NCI-H345 (cell line): ENCODE measurements around the gene PTGR3.

Source experiments
- DNase-seq: peaks from one replicate; lab custom pipeline; 2025; lab: John Stamatoyannopoulos, UW

Gene PTGR3

DNA sequence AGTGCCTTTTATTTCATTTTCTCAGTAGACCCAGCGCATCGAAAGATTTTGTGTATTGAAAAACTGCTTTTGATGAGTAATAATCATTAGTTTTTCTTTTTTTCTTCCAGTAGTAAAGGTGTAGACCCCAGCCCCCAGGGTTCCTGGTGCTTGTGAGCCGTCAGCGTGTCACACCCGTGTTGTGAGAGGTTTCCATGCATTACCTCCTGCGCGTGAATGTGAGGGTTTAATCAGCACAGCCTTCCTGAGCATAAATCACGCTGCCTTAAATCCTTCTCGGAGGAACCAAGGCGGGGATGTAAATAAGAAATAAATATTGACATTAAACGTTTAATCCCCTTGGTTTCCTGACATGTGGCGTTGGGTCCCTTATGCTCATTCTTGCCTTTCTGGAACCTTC, 26.0 kb upstream of the PTGR3 start:
- DNase-seq, result no peak

DNA sequence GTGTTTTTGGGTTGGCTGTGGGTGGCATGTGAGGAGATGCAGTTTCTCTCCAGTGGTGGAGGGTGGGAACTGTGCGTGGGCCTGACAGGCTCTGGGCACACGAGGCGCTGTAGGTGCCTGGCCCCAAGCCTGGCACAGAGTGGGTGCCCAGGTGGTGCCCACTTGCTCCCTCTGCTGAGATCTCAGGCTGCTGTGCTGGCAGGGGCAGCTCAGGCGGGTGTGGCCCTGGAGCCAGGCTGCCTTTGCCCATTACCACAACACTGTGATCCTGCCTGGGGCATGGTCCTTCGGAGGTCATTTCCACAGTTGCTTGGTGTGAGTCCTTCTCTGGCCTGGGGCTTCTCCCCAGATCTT, 22.1 kb upstream of the PTGR3 start:
- no peak for DNase-seq

DNA sequence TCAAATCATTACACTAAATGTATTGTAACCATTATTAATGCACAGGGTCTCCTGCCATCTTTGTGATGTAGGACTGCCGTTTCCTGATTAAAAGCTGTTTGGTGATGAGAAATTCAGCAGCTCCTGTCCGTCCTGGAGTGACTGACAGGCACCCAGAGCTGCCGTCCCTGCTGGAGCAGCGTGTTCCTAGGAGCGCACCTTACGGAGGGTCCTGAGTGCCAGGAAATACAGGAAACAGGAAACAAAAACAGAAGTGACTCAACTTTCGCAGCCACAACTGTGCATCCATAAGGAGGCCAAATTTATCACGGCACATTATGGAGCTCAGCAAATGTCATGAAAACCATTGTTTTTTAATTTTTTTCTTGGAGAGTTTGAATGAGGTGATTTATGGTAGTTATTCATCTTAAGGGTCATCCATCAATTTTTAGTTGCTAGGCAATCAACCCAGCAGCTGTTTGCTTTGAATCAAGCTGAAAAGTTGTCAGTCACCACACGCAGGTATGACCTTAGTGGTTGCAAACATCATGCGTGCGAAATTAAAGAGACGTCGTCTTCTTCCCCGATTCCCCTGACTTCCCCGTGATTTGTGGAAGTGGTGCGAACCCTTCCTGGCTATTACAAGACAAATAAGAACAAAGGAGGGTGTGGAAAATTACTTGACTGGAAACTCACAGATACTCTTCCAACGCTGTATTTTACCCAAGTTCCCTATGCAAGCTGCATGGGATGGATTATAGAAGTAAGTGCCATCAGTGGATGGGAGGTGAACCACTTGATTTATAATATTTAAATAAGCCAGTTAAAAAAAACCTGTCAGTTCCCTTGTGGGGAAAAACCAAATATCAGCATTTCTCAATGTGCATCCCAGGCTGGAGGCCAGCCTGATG, 21.5 kb upstream of the PTGR3 start:
- no peak for DNase-seq

DNA sequence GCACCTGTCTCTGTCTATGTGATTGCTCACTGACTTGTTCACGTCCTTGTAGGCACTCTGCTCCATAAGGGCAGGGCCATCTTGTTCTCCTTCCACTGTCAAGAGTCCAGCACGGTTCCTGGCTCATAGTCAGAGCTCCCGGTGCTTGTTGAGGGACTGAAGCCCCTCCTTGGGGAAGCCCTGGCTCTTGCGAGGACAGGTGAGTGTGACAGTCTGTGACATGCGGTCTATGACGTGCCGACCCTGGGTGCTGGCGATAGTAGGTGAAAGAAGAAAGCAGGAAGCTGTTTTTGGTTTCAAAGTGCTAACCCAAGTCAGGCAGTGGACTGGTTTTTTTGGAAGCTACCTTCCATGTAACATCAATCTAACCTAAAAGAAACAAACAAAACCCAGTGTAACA, 20.5 kb upstream of the PTGR3 start:
- DNase-seq, result no peak

DNA sequence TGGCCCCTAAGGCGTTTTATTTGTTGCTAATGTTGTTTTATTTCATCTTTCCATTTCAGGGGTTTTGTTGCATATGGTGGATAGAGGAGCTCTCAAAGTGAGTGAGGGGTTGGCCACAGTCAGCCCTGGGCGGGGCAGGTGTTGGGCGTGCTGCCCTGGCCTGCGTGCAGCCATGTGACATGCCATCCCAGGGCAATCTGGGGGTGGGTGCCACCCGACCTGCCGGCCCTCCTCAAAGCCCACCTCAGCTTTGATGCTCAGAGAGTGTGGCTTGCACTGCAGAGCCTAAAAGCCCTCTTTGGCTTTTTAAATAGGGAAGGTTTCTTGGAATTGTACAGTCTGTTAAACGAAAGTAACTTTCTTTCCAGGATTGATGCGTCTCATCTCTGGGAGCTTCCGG, 20.0 kb upstream of the PTGR3 start:
- DNase-seq, result no peak

DNA sequence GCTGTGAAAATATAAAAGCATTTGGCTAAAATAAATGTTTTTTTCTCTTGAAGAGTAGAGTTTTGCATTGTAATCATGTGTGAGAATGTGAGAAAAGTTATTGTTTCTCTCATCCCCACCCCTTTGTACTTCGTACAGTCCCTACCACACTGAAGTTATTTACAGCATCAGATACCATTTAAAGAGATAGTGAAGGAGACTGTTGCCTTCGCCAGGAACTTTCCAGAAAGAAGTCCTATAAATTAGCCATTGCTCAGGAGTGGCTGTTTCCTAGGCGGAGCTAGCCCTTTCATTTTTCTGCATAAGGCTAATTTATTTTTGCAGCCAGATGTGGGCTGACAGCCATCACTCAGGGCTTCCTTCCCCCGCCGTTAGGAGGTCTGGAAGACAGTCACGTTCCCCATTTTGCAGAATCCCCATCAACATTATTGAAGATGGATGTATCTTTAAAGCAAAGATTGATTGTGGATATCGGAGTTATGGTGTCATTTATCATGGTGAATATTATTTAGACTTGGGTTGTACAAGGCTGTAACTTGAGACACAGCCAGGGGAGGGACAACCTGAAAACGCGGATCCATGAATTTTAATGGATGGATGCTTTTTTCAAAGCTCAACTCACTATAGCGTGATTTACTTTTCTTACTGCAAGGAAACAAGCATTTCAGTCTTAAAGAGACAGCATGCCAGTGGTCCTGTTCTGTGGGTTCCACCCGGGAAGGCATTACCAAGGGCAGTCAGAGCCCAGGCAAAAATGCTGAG, 18.8 kb upstream of the PTGR3 start:
- DNase-seq, result no peak

DNA sequence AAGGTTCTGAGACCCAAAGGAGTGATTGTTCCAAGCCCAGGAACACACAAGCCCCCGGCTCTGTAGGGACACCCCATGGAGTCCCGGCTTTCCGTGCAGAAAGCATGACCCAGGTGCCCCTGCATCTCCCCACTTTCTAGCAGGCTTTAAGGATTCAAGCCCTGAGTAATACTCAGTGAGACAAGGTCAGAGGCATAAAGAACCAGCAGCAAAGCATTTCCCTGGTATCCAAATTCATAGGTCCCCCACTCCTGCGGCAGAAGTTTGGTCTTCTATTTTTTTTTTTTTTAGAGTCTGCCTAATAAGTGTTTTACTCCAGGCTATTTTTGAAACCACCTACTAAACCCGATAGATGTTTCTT, 18.0 kb upstream of the PTGR3 start:
- no peak for DNase-seq

DNA sequence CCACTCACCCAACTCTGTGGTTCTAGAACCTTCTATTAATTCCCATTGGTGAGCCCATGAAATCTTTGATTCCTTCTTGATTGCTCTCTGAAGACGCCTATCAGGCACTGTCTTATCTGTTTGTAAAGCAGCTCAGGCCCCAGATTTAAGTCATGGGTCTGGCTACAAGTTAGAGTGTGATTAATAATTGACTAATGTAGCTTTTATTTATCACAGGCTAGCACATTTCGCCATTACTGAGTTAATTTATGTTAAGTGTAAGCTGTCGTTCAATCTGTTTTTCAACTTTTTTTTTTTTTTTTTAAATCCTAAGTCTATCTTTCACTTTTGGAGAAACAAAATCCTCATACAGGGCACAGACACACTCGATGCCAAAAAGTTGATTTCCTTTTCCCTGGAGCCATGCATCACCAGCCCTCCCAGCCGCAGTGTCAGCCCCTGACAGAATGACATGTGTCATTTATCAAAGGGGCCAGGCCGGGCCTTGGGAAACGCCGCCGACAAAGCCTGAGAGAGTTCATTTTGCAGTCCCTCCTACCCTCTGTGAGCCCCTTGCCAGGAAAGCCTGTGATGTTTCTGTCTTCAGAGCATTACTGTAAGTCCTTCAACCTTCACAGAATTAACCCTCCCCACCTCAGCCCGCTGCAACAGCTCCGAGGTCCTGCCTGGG, 17.5 kb upstream of the PTGR3 start:
- no peak for DNase-seq

DNA sequence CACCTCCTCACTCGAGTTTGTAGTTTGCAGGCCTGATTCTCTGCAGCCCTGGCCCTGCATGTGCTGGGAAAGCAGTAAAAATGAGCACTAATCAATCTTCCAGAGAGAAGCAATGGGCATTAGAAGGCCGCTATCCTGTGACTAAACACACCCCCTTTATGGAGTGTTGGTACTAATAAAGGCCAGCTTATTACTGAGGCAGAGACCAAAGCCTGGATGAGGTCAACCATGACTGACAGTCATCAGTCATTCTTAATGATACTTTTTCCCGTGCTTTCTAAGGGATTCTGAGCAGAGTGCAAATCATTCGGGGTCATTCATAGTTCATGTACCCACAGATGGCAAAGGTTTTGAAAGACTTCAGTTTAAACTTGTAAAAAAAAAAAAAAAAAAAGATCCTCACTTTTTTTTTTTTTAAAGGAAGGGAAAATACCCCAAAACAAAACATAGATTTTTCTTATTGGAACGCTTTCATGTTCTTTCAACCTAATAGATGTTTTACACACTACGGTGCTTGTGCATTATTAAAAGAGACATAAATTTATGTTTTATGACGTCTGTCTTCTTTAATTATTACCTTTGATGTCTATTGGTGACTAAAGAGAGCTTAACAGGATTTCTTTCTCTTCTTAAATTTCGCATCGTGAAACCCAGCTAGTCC, 14.9 kb upstream of the PTGR3 start:
- DNase-seq, result no peak

DNA sequence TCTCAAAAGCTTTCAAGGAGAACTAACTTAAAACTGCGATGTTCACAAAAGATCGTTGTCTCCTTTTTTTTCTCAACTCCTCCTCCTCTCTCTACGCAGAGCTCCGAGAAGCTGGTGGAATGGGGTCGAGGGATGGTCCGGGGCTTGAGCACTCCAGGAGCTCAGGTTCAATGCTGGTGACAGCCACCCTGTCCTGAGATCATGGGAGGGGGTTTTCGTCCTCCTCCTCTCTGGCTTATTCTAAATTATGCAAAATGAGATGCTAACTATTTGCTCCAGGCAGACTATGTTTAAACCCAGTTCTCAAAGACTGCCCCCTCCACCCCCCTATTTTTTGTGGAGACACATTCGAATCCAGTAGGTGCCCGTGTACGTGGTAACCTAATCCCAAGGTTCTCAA, 13.5 kb upstream of the PTGR3 start:
- DNase-seq, result no peak

DNA sequence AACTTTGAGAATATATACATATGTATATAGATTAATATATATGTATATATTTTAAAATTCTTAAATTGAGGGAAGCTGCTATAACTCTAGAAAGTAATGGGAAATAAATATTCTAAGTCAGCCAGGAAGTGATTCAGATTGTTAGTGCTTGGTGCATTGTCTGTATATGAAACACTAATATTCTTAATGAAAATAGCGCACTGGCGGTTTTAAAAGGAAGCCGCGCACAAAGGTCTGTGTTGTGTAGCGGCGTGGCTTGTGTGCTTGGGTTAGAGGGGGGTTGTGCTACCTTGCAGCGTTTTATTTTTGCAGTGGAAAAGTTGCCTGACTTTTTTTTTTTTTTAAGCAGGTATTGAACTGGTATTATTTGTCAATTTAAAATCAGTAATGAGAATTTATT, 13.0 kb upstream of the PTGR3 start:
- DNase-seq, result no peak

DNA sequence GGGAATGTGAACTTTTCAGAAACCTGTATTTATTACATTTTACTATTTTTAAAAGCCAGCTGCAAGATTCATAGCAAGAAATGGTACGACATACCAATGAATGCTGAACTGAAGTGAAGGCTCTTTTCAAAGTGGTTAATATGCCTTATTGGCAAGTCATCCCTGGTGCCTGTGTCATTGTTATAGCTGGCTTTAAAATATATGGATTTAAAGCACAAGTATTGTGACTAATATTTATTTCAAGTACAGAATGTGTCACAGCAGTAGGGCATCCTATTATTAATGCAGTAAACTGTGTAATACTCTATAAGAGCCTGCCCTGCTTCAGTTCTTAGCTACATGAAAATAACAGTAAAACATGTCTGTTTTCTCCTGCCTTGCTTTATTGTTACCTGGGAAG, 12.5 kb upstream of the PTGR3 start:
- no peak for DNase-seq

DNA sequence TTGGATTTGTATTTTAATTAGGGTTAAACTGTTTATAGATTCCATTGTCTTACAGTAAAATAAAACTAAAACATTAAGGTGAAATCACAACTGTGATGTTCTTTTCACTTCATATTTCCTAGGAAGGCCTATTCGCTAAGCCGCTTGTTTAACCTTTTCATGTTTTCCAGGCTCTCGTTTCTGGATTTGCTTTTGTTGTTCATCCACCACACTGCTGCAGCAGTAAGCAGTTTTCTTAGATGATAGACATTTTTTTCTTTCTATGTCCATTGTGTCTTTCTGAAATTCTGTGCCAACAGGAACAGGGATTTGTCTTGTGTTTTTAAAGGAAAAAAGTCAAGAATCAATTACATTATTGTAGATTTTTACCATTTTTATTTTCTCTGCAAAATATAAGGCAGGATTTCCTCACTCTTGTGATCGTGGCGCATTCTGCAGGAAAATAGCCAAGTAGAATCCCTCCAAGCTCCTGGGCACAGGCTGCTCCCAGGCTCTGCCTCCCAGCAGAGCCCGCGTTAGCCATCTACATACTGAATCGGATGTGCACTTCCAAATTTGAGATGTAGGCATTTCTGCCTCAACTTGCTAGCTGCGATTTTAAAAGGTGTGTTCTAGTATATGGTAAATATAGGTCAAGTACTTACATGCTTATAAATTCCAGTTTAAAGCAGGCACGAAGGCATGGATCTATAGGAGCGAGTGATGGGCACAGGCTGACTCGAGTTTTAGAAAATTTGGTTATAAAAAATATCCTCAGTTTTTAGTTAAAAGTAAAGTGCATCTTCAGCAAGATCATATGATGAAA, 11.8 kb upstream of the PTGR3 start:
- DNase-seq, result no peak

DNA sequence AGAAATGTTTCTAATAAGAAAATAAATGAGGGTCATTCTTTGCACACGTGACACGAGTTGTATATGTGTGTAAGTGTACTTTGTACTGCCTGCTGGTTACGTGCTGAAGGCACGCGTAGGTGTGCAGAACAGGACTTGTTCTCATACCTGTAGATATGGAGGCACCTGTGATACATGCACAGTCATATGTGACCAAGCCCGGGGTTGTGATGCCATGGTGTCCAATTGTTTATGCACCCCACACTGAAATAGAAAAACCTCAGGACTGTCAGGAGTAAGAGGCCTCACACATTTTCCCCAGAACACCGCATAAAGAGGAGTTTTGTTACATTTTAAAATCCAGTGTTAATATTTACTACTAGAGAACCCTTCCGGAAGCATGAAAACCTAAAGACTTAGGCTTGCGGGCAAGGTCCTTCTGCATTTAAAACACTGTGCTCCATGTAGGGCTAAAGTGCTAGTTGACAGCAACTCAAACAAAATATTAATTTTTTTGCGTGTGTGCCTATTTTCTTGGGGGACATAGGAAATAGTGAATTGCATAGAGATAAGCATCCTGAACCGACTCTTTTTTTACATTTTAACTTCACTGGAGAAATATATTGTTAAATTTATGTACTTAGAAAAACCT, 10.9 kb upstream of the PTGR3 start:
- DNase-seq, result no peak

DNA sequence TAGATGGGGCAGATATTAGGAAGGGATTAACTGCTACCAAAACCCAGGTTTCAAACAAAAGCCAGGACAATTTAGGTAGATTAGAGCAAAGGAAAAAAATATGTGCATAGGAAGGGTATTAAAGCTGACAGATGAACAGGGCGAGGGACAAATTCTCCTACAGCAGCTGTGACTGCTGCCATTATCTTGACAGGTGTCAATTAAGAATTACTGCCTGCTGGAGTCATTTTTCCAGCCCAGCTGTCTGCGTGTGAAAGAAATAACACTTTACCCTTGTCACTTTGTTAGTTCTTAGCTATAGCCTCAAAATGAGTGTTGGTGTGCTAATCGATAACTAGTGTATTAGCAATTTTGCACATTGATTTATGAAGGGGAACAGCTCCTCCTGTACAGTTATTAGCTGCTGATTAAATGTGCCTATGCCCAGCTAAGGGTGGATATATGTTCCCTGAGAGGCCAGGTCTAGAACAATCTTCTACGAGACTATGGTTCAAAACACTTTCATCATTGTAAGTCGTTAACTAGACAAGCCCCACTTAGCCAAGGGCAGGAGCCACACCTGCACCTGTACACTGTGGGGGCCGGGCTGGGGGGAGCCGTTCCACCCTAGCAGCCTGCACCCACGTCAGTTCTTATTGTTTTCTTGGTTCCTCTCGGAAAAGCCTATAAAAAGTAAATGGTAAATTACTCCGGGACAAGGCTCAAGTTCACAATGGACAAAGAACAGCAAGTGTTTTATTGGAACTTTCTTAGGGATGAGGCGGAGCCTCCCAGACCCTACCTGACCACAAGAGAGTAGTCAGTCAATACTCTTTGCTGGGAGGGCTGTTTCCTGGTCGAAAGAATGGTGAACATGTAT, 9.4 kb upstream of the PTGR3 start:
- no peak for DNase-seq

DNA sequence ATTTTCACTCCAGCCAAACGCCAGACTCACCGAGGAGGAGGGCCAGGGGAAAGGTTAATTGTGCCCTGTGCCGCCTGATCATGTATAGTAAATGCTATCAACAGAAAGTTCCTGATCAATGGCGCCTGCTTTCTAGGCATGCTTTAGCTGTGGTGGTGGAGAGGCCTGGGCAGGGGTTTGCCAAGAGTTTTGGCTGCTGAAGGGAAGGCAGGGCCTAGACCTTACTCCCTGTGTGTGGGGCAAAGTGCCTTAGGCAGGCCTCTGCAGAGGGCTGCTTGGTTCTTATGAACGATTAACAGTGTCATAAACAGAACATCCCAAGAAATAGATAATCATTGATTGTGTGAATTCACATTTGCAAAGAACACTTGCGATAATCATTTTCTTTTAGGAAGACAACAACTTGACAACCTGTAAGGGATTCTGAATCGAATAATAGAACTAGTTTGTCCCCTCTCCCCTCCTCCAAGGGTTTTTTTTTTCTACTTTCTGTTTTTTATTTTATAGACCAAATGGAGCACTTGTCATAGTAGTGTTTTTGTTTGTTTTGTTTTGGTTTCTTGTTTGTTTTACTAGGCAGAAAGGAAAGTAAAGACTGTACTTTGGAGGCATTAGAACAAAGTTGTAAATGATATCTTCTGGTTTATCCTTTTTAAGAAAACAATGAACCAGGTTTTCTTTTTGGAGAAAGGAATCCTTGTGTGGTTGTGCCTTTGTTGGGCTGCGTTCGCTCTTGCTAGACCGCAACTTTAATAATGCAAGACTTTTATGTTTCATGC, 8.2 kb upstream of the PTGR3 start:
- DNase-seq, result no peak

DNA sequence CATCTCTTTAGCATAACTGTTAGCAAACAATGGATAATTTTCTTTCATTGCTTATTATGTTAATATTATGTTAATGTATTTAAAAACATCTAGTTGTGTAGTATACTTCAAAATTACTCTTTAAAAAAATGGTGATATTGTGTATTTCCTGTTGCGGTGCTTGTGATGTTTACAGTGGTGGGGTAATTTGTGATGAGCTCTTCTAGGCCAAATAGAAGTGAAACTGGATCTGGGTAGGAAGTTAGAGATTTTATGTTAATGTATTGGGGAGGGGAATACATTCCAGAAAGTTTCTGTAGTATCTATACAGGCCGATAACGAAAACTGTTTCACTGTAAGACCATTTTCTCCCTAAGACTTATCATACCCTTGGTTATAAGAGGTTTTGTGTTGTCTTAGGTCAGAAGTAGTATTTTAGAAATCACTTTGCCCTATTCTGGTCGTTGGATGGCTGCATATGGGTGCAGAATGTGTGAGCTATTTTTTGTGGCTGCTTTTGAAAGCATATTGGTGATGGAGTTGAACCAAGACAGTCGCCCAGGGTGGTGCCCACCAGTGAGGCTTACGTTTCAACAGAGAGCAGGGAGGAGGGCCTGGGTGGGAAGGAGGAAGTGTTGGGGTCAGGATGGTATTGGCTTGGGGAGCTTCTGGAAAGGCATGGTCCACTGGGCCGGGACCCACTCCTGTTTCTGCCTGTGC, 7.4 kb upstream of the PTGR3 start:
- DNase-seq, result no peak

DNA sequence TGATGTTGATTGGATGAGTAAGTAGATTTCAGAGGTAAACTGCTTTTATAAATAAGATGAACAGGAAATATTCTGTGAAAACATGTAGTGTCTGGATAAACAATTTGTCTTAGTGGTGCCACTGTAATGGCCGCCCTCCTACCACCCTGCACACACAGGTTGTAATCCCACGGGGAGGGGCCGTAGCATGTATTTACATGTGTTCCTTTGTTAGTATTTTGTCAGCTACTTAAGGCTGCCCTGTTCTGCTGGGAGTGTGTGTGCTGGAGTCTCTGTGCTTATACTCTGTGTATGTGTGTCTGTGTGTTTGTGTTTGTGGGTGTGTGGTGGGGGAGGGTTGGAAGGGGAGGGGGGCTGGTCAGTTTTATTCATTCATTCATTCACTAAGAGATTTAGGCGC, 6.7 kb upstream of the PTGR3 start:
- DNase-seq, result no peak
